DMS 273 treated with DMSO at 0.1 percent for 48 hours (cell line): ENCODE measurements around the gene PPT1.

ENCODE experiments used
- DNase-seq: peaks from one replicate; lab custom pipeline; 2025; lab: John Stamatoyannopoulos, UW

Gene PPT1

GRCh38 chr1:40030528-40031135 lies 66.4 kb downstream of the PPT1 start:
- no peak for DNase-seq

GRCh38 chr1:40029608-40030007 lies 67.4 kb downstream of the PPT1 start:
- no peak for DNase-seq

GRCh38 chr1:40027647-40028046 lies 69.4 kb downstream of the PPT1 start:
- no peak for DNase-seq

- DNase-seq = no peak
Observed at GRCh38 chr1:40024671-40025070, 72.4 kb downstream of the PPT1 start.

- no peak for DNase-seq
Observed at GRCh38 chr1:40023379-40023944, 73.6 kb downstream of the PPT1 start.
